HepG2 (cell line): ENCODE measurements around the gene NRL. TPM values are rescaled to one million over a fixed set of nuclear protein-coding genes. Genes with fewer than 3 reads are reported as not detected.

Source experiments
- ATAC-seq: fragments of 200-7000 bp; cut with Tn5 transposase; 3 replicates; pipeline ENCODE4 v1.9.1; 2020; ENCODE audit warnings: mild to moderate bottlenecking, moderate library complexity
- BruUV-seq: library from RNA; stranded (reverse); fragments of 400-500 nt; replicated peaks from 2 replicates; lab custom pipeline; 2021; lab: Mats Ljungman, UMichigan
- CTCF ChIA-PET: fragments of 300-600 bp; formaldehyde crosslinking; extraction: SDS; loops from one replicate; lab custom pipeline; 2021; ENCODE audit warnings: low total read pairs, inconsistent platforms, low intra/inter-chr PET ratio; lab: Yijun Ruan, JAX
- POLR2A ChIA-PET: fragments of 350-600 bp; sonication (Branson Sonifier 250); formaldehyde crosslinking; loops from one replicate; lab custom pipeline; 2020; ENCODE audit warnings: antibody characterized with exemption, inconsistent platforms; lab: Yijun Ruan, JAX
- DNase-seq: peaks from one replicate; pipeline ENCODE4 v3.0.0-alpha.2; 2015; ENCODE audit warnings: low spot score
- FAIRE-seq: peaks from 3 replicates; lab custom pipeline; 2011; peaks lifted over from hg19 to GRCh38; lab: Jason Lieb, UNC
- H2AFZ ChIP-seq: one replicate; pipeline ENCODE4 v1.6.1; 2011; ENCODE audit warnings: low read length, inconsistent platforms
- H3K27ac ChIP-seq: fragments of 300-600 bp; 3 replicates; pipeline ENCODE4 v1.8.0; 2011; ENCODE audit warnings: mixed run types, mild to moderate bottlenecking, mixed read lengths, low read length, inconsistent platforms; ENCODE audit not compliant: insufficient read depth; ENCODE audit errors: extremely low read length
- H3K27me3 ChIP-seq, 2 experiments: fragments of 200-600 bp in 1 of 2; 2 replicates in 1 of 2; 3 replicates in 1 of 2; pipeline versions ENCODE4 v1.6.0 to v1.8.0; 2011; ENCODE audit warnings: low read length in 2 of 2, mild to moderate bottlenecking in 2 of 2, moderate library complexity in 2 of 2, inconsistent platforms in 1 of 2; ENCODE audit not compliant: insufficient read depth in 2 of 2, control insufficient read depth in 1 of 2
- H3K36me3 ChIP-seq, 2 experiments: fragments of 200-600 bp in 1 of 2; replicated peaks in 1 of 2; 2 replicates in 1 of 2; 3 replicates in 1 of 2; pipeline versions ENCODE4 v1.5.1 to v1.8.0; 2011; ENCODE audit warnings: low read length in 2 of 2, inconsistent platforms in 1 of 2; ENCODE audit not compliant: insufficient read depth in 2 of 2, control insufficient read depth in 1 of 2
- H3K4me1 ChIP-seq: 2 replicates; pipeline ENCODE4 v1.5.1; 2012; ENCODE audit warnings: low read length, inconsistent platforms; ENCODE audit not compliant: insufficient read depth
- H3K4me2 ChIP-seq: 2 replicates; pipeline ENCODE4 v1.6.0; 2011; ENCODE audit warnings: low read depth, low read length, inconsistent platforms
- H3K4me3 ChIP-seq, 3 experiments: fragments of 200-600 bp in 1 of 3; sonication (generic), shearing (Covaris generic) in 1 of 3; replicated peaks in 1 of 3; 2 replicates each; pipeline ENCODE4 v1.5.1; 2011 to 2016; ENCODE audit warnings: low read length in 3 of 3, inconsistent platforms in 2 of 3, low read depth in 2 of 3, mild to moderate bottlenecking in 2 of 3, control low read depth in 1 of 3, mixed read lengths in 1 of 3; ENCODE audit not compliant: insufficient read depth in 1 of 3
- H3K79me2 ChIP-seq: one replicate; pipeline ENCODE4 v1.6.1; 2011; ENCODE audit warnings: low read length, inconsistent platforms; ENCODE audit not compliant: insufficient read depth
- H3K9ac ChIP-seq: 2 replicates; pipeline ENCODE4 v1.6.0; 2011; ENCODE audit warnings: mild to moderate bottlenecking, low read depth, low read length, inconsistent platforms; ENCODE audit not compliant: insufficient read depth
- H3K9me3 ChIP-seq: 2 replicates; pipeline ENCODE4 v1.5.1; 2012; ENCODE audit warnings: mild to moderate bottlenecking, low read length
- H4K20me1 ChIP-seq: 2 replicates; pipeline ENCODE4 v1.6.0; 2011; ENCODE audit warnings: inconsistent platforms, mild to moderate bottlenecking, low read length, moderate library complexity; ENCODE audit not compliant: insufficient read depth
- EED ChIP-seq: sonication (generic); formaldehyde crosslinking; IDR thresholded peaks from 2 replicates; pipeline ENCODE4 v1.5.0; 2020; ENCODE audit warnings: mild to moderate bottlenecking, missing genetic modification reagents
- REL ChIP-seq: sonication (generic); formaldehyde crosslinking; conservative IDR thresholded peaks from 2 replicates; pipeline ENCODE4 v1.8.0; 2022; ENCODE audit warnings: mild to moderate bottlenecking, missing genetic modification reagents, moderate library complexity
- SNAPC5 ChIP-seq: sonication (generic); formaldehyde crosslinking; IDR thresholded peaks from 2 replicates; pipeline ENCODE4 v1.8.1; 2023; ENCODE audit warnings: mild to moderate bottlenecking, missing genetic modification reagents, borderline replicate concordance
- ZBTB25 ChIP-seq: IDR thresholded peaks from 2 replicates; pipeline ENCODE4 v1.6.1; 2018; ENCODE audit warnings: missing genetic modification reagents
- ZNF225 ChIP-seq: sonication (generic); formaldehyde crosslinking; IDR thresholded peaks from 2 replicates; pipeline ENCODE4 v1.4.0; 2020; ENCODE audit warnings: mild to moderate bottlenecking, missing genetic modification reagents
- ZNF24 ChIP-seq: fragments of 450-650 bp; IDR thresholded peaks from 2 replicates; pipeline ENCODE4 v1.6.1; 2017; ENCODE audit warnings: antibody characterized with exemption, mild to moderate bottlenecking
- ZNF280B ChIP-seq: sonication (generic); formaldehyde crosslinking; IDR thresholded peaks from 2 replicates; pipeline ENCODE4 v1.5.0; 2020; ENCODE audit warnings: missing genetic modification reagents, mild to moderate bottlenecking, borderline replicate concordance
- ZNF687 ChIP-seq: sonication (generic); formaldehyde crosslinking; IDR thresholded peaks from 2 replicates; pipeline ENCODE4 v1.5.1; 2020; ENCODE audit warnings: mild to moderate bottlenecking, missing genetic modification reagents, moderate library complexity
- ZNF891 ChIP-seq: sonication (generic); formaldehyde crosslinking; IDR thresholded peaks from 2 replicates; pipeline ENCODE4 v1.5.0; 2020; ENCODE audit warnings: mild to moderate bottlenecking, missing genetic modification reagents
- WGBS: methylation state at CpG from one replicate; pipeline ENCODE4 v1.1.6; 2017; ENCODE audit warnings: low lambda C conversion rate; 5-methylcytosine and 5-hydroxymethylcytosine counted together
- in situ Hi-C: cut with HindIII; loops from 2 replicates; pipeline ENCODE4 v1.10.0; 2017; ENCODE audit warnings: low pct_unique_long_range_greater_than_20kb; ENCODE audit not compliant: extremely low pct_ligation_motif_present
- intact Hi-C: fragments of 100-400 bp; cut with micrococcal nuclease; formaldehyde crosslinking; loops from one replicate; pipeline ENCODE4 v1.10.0; 2022; ENCODE audit not compliant: unreplicated experiment
- polyA plus RNA-seq, 8 experiments: library from polyadenylated mRNA; depleted of rRNA in 3 of 8; stranded (reverse) in 7 of 8; unstranded in 1 of 8; fragments of >200 nt; fragmentation: Illumina TruSeq in 4 of 8; extraction: Trizol in 4 of 8; gene quantifications; 2 replicates each; pipeline versions ENCODE4 v1.2.1 to v1.2.3, GENCODE V29; 2011 to 2016; ENCODE audit warnings: low read depth in 4 of 8, missing spikeins in 1 of 8, mixed read lengths in 1 of 8; ENCODE audit not compliant: insufficient read depth in 1 of 8
- total RNA-seq, 5 experiments: library from RNA; depleted of rRNA; stranded (reverse); fragments of >200 nt; fragmentation: Illumina TruSeq; extraction: Trizol; gene quantifications; 2 replicates each; pipeline ENCODE4 v1.2.3, GENCODE V29; 2016; ENCODE audit warnings: low read depth in 1 of 5

Gene NRL
- total and polyA plus RNA-seq, 2 of the 13 experiments (the other 11 are each of a cell fraction or from before 2014, with no cell fraction given) = 2.5 to 4.7 TPM

- ChIA-PET POLR2A (interaction anchor here (1.3 to 15.5 kb wide), 5 partner anchors 14 to 151 kb away, joined by 3 to 977 read pairs (median 279); partner anchors contain the start of genes EMC9, FITM1, IRF9 and PCK2), CTCF (no interaction called here)
- no peak for TF ChIP-seq REL (CRISPR knock-in tag)
- 0 out of 2 replicates have a peak, but pooled peaks have one; percentile 28 for TF ChIP-seq SNAPC5 (CRISPR knock-in tag)
- ATAC-seq = no peak
- Histone ChIP-seq H3K27me3 (no peaks in the 10 kb centered on the region; a peak in 1 of 5 replicates), H3K9me3 (no peaks in the 10 kb centered on the region), H3K79me2 (peaks cover 33% of the 10 kb centered on the region), H3K4me2 (no peak overlapping the region), H3K9ac (no peak overlapping the region), H2AFZ (no peak overlapping the region), H3K4me3 (no peak overlapping the region), H4K20me1 (no peaks in the 10 kb centered on the region), H3K4me1 (peaks cover 24% of the 10 kb centered on the region), H3K36me3 (peaks cover 66 to 75% of the 10 kb centered on the region in 2 experiments), H3K27ac (no peak overlapping the region)
- DNase-seq = no peak
- FAIRE-seq = no peak
- intact Hi-C loops = loop anchor here (10.0 kb wide), 2 partner anchors 815 to 1025 kb away; partner anchors contain the start of genes ACIN1, BCL2L2, C14orf119 and PPP1R3E
- BruUV-seq = no TSS peak
- 97% methylated on average over 6 of the region's 6 CpGs for whole genome bisulfite sequencing
- in situ Hi-C loops = loop anchor here (25.0 kb wide), 1 partner anchor 1532 kb away; the partner anchor contains the start of genes ABHD4 and DAD1
Measured at GRCh38 chr14:24119691-24120090, 4.9 kb upstream of the NRL start.

GRCh38 chr14:24117179-24117578 is 2.4 kb upstream of the NRL start:
- ChIA-PET POLR2A (interaction anchor here (1.0 to 15.5 kb wide), 5 partner anchors 14 to 59 kb away, joined by 3 to 977 read pairs (median 279); partner anchors contain the start of genes EMC9, FITM1, PCK2 and PSME1), CTCF (no interaction called here)
- Histone ChIP-seq H2AFZ (no peak overlapping the region), H3K4me1 (peaks cover 31% of the 10 kb centered on the region), H3K4me2 (0 out of 2 replicates have a peak overlapping the region, but pooled peaks have one; percentile 92), H3K4me3 (no peak overlapping the region), H3K27ac (no peak overlapping the region), H4K20me1 (no peaks in the 10 kb centered on the region), H3K79me2 (peaks cover 33% of the 10 kb centered on the region), H3K27me3 (no peaks in the 10 kb centered on the region; a peak in 1 of 5 replicates), H3K36me3 (peaks cover 47 to 55% of the 10 kb centered on the region in 2 experiments), H3K9ac (peak overlapping the region; percentile 99; the same call in 1 of the 2 replicates), H3K9me3 (no peaks in the 10 kb centered on the region)
- FAIRE-seq (no peak), DNase-seq (no peak), ATAC-seq (no peak)
- WGBS = 96% methylated on average over 6 of the region's 6 CpGs
- intact Hi-C loops = loop anchor here (10.0 kb wide), 2 partner anchors 812 to 1022 kb away; partner anchors contain the start of genes ACIN1, BCL2L2, C14orf119 and PPP1R3E
- in situ Hi-C loops = loop anchor here (25.0 kb wide), 1 partner anchor 1530 kb away; the partner anchor contains the start of genes ABHD4 and DAD1
- no TSS peak for BruUV-seq
- no peak for TF ChIP-seq ZNF24
- 0 out of 2 replicates have a peak, but pooled peaks have one; percentile 18 for TF ChIP-seq ZNF687 (CRISPR knock-in tag)
- TF ChIP-seq EED (CRISPR knock-in tag) = no peak
- TF ChIP-seq ZBTB25 (CRISPR knock-in tag) = no peak
- TF ChIP-seq ZNF225 (CRISPR knock-in tag) = 0 out of 2 replicates have a peak, but pooled peaks have one; percentile 36
- peak; percentile 33; the same call in 1 of the 2 replicates for TF ChIP-seq ZNF891
- TF ChIP-seq ZNF280B (CRISPR knock-in tag) = peak; percentile 71; the same call in 1 of the 2 replicates
